ENCODE results near the gene CPNE1.

CPNE1 gene

GRCh38 chr20:35654415-35654814 is 10.3 kb downstream of the CPNE1 start:
- DNase-seq (ENCODE audit: low read depth in 1 of 2, low spot score in 1 of 2) = no peak

- no peak for DNase-seq (ENCODE audit: low read depth in 1 of 2, low spot score in 1 of 2)
Measured at GRCh38 chr20:35653893-35654292, 10.8 kb downstream of the CPNE1 start.

- DNase-seq (ENCODE audit: low read depth in 1 of 2, low spot score in 1 of 2) = no peak
Measured at GRCh38 chr20:35653430-35653734, 11.3 kb downstream of the CPNE1 start.

GRCh38 chr20:35652641-35653429 is 11.9 kb downstream of the CPNE1 start:
- DNase-seq (ENCODE audit: low read depth in 1 of 2, low spot score in 1 of 2) = no peak

GRCh38 chr20:35651958-35652357 is 12.7 kb downstream of the CPNE1 start:
- DNase-seq (ENCODE audit: low read depth in 1 of 2, low spot score in 1 of 2) = no peak

GRCh38 chr20:35650632-35651031 is 14.1 kb downstream of the CPNE1 start:
- DNase-seq (ENCODE audit: low read depth in 1 of 2, low spot score in 1 of 2) = no peak

GRCh38 chr20:35648836-35649235 is 15.9 kb downstream of the CPNE1 start:
- no peak for DNase-seq (ENCODE audit: low read depth in 1 of 2, low spot score in 1 of 2)

GRCh38 chr20:35644806-35645205 is 19.9 kb downstream of the CPNE1 start:
- DNase-seq (ENCODE audit: low read depth in 1 of 2, low spot score in 1 of 2) = no peak

GRCh38 chr20:35643045-35643444 is 21.7 kb downstream of the CPNE1 start:
- no peak for DNase-seq (ENCODE audit: low read depth in 1 of 2, low spot score in 1 of 2)

GRCh38 chr20:35641743-35642142 is 23.0 kb downstream of the CPNE1 start:
- no peak for DNase-seq (ENCODE audit: low read depth in 1 of 2, low spot score in 1 of 2)

- no peak for DNase-seq (ENCODE audit: low read depth in 1 of 2, low spot score in 1 of 2)
Measured at GRCh38 chr20:35640724-35641123, 24.0 kb downstream of the CPNE1 start.

- DNase-seq (ENCODE audit: low read depth in 1 of 2, low spot score in 1 of 2) = no peak
Measured at GRCh38 chr20:35638751-35639150, 25.9 kb downstream of the CPNE1 start.

- DNase-seq (ENCODE audit: low read depth in 1 of 2, low spot score in 1 of 2) = no peak
Measured at GRCh38 chr20:35637276-35637675, 27.4 kb downstream of the CPNE1 start.

GRCh38 chr20:35636095-35636494 is 28.6 kb downstream of the CPNE1 start:
- DNase-seq (ENCODE audit: low read depth in 1 of 2, low spot score in 1 of 2) = no peak

GRCh38 chr20:35635652-35636051 is 29.0 kb downstream of the CPNE1 start:
- no peak for DNase-seq (ENCODE audit: low read depth in 1 of 2, low spot score in 1 of 2)

GRCh38 chr20:35632539-35633115 is 32.1 kb downstream of the CPNE1 start:
- no peak for DNase-seq (ENCODE audit: low read depth in 1 of 2, low spot score in 1 of 2)

- no peak for DNase-seq (ENCODE audit: low read depth in 1 of 2, low spot score in 1 of 2)
Measured at GRCh38 chr20:35630636-35631035, 34.1 kb downstream of the CPNE1 start.

- no peak for DNase-seq (ENCODE audit: low read depth in 1 of 2, low spot score in 1 of 2)
Measured at GRCh38 chr20:35629427-35630145, 35.1 kb downstream of the CPNE1 start.

GRCh38 chr20:35627121-35627520 is 37.6 kb downstream of the CPNE1 start:
- DNase-seq (ENCODE audit: low read depth in 1 of 2, low spot score in 1 of 2) = no peak

GRCh38 chr20:35626386-35627001 is 38.2 kb downstream of the CPNE1 start:
- no peak for DNase-seq (ENCODE audit: low read depth in 1 of 2, low spot score in 1 of 2)

GRCh38 chr20:35625584-35626385 is 38.9 kb downstream of the CPNE1 start:
- no peak for DNase-seq (ENCODE audit: low read depth in 1 of 2, low spot score in 1 of 2)
